GM18861 (cell line): ENCODE measurements around the gene C12orf75.
"Not testable (repeated sequence)": the region's sequence is repeated elsewhere in the genome, so short reads cannot be mapped to it uniquely, and the experiment has no call there.

ENCODE experiments used
- ATAC-seq: cut with Tn5 transposase; IDR thresholded peaks from one replicate; pipeline ENCODE4 v1.9.1; 2021; ENCODE audit not compliant: unreplicated experiment

The C12orf75 gene

DNA sequence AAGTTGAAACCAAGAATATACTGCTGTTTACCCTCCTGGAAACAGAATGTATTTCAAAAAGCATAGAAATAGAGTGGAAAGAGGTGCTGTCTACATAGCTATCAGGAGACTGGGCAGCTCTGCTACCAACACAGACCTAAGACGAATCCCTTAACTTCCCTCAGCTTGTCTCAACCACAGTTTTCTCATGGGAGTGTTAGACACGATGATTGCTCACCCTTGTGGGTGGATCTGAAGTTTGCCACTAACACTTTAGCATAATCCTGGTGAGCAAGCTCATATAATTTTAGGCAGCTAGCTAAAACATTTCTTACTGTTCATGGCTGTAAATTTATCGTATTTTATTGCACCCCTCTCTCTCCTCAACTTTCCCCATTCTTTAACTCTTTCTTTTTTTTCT lies 38.5 kb downstream of the C12orf75 start:
- no peak for ATAC-seq

- no peak for ATAC-seq
Measured at GRCh38 chr12:105374303-105374702, 43.8 kb downstream of the C12orf75 start.

- ATAC-seq: no peak
Measured at GRCh38 chr12:105377077-105377476, 46.6 kb downstream of the C12orf75 start.

DNA sequence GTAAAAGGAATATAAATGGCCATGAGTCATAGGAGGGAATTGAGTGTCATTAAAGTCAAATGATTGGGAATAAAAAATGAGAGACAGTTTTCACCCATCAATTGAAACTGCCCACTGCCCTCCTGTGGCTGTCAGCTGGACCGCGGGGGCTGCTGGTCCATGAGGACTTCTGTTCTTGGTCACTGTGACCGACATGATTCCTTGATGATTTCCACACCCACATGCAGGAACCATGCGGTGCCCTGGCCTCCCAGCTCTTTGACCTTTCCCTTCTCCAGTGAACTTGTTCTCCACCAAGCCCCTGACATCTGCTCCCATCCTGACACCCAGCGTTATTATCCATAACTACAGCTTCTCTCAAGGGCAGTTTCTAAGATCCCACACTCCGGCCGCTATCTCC lies 48.4 kb downstream of the C12orf75 start:
- ATAC-seq: no peak

- no peak for ATAC-seq
Measured at GRCh38 chr12:105382771-105383622, 52.5 kb downstream of the C12orf75 start.

DNA sequence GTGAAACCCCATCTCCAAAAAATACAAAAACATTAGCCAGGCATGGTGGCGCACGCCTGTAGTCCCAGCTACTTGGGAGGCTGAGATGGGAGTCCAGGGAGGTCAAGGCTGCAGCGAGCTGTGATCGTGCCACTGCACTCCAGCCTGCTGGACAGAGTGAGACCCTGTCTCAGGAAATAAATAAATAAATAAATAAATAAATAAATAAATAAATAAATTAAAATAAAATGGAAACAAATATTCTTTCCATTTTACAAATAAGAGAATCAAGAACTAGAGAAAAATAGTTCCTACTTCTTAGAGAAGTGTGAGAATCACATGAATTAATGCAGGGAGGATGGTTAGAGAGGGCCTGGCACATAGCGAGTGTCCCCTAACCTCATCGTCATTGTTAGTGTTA lies 53.7 kb downstream of the C12orf75 start:
- ATAC-seq: no peak

- ATAC-seq: no peak
Measured at GRCh38 chr12:105384916-105385535, 54.5 kb downstream of the C12orf75 start.

GRCh38 chr12:105386431-105386830 lies 55.9 kb downstream of the C12orf75 start:
- ATAC-seq: no peak

DNA sequence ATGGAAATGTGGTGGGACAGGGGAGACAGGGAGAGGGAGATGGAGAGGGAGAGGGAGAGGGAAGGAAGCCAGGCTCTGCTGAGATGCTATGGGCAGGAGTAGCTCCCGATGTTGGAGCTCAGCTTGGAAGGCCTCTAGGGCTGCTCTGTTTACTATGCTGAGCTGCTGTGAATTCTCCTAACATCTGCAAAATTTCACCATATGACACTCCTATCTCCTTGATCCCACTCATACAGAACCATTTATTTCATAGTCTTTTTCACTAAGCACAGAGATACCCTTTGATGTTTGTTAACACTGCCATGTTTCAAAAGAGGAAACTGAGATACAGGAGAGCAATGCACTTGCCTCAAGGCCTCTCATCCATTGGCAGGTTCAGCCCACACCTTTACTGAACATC lies 60.7 kb downstream of the C12orf75 start:
- ATAC-seq: no peak

DNA sequence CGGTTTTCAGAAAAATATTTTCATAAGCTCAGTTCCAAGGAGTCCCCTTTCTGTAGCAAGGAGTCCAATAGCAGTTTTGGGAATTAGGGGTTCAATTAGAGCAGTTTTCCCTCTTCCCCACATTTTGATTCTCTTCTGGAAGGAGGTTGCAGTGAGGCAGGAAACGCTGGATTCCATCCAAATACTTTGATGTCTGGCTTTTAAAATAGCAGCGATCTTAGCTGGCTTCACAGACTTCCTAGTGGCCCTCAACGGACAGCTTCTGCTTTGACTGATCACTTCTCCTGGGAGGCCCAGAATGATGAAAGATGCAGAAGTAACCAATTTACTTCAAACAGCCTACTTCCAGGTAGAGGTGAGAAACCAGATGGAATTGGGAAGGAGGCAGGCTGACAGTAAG lies 63.1 kb downstream of the C12orf75 start:
- no peak for ATAC-seq

DNA sequence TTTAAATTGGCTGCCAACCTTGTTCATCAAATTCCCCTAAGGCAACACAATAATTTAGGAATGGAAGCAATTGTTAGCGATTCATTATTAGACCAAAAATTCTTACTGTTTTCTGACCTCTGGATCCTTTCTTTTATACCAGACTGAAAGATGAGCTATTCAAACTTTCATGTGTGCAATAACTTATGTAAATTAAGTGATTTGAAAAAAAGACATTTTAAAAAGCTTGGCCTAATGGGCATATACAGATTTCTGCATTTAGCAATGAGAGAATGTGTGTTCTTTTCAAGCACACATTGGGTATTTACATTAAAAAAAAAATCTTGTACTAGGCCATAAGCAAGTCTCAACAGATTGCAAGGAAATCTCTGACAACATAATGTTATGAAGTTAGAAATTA lies 65.5 kb downstream of the C12orf75 start:
- no peak for ATAC-seq

DNA sequence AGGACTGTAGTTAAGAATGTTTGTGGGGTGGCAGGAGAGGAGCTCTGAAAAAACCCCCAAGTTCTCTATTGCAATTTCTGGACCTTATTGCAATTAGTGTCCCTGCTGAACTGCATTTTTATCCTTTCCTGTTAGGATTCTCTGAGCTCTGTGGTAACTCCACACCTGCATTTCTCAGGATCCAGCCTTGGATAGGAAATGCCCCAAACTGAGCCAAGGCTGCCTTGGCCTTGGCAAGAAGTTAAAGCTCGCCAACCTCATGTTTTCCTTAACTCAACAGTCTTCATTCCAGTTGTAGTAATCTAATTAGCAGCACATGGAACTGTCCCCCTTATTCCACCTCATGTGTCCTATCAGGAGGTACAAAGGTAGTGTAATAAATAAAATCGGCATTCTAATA lies 66.5 kb downstream of the C12orf75 start:
- no peak for ATAC-seq

- ATAC-seq: no peak
Measured at GRCh38 chr12:105398930-105399329, 68.4 kb downstream of the C12orf75 start.

GRCh38 chr12:105399428-105400081 lies 69.1 kb downstream of the C12orf75 start:
- no peak for ATAC-seq

DNA sequence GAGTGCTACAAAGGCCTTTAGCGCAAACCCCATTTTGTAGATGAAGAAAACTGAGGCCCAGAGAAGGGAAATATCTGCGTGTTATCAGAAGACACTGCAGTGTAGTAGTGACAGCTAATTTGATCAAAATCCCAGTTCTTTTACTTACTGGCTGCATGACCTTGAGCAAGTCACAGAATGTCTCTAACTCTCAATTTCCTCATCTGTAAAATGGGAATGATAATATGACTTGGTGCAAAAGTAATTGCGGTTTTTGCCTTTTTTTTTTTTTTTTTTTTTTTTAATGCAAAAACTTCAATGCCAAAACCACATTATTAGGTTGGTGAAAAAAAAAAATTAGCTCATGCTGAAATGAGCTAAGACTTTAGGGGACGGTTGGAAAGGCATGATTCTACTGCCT lies 69.7 kb downstream of the C12orf75 start:
- ATAC-seq: no peak

- ATAC-seq: no peak
Measured at GRCh38 chr12:105401198-105401597, 70.7 kb downstream of the C12orf75 start.

DNA sequence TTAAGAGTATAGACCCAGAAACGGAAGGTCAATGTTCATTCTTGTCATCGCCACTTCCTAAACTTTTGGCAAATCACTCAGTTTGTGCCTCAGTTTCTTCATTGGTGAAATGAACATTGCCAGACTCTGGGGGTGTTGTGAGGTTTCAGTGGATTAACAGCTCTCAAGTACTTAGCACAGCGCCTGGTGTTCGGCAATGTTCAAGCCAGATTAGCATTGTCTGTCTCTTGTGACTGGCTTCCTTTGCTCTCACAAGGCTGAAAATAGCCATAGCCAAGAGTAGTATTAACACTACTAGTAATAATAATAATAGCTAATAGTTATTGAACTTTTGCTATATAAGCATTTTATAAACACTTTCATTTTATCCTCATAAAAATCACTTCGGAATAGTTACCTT lies 71.9 kb downstream of the C12orf75 start:
- ATAC-seq: no peak

GRCh38 chr12:105403095-105403494 lies 72.6 kb downstream of the C12orf75 start:
- ATAC-seq: no peak

- ATAC-seq: not testable (repeated sequence)
Measured at GRCh38 chr12:105404134-105404533, 73.6 kb downstream of the C12orf75 start.

- no peak for ATAC-seq
Measured at GRCh38 chr12:105406497-105406896, 76.0 kb downstream of the C12orf75 start.

- no peak for ATAC-seq
Measured at GRCh38 chr12:105409279-105409678, 78.8 kb downstream of the C12orf75 start.
